Stimulated activated CD4-positive, alpha-beta T cell treated with anti-CD3 and anti-CD28 coated beads, Interleukin-15, amount 100 ng/mL, for 1 hour (primary cell): Measurements from ENCODE around the gene MYLK3.
"Not testable (repeated sequence)": the region's sequence is repeated elsewhere in the genome, so short reads cannot be mapped to it uniquely, and the experiment has no call there.

Experiments
- DNase-seq, 2 donors: peaks; one replicate each; pipeline ENCODE4 v3.0.0-alpha.2; 2020; ENCODE audit warnings: low read depth in 1 of 2, low spot score in 1 of 2

MYLK3 gene

DNA sequence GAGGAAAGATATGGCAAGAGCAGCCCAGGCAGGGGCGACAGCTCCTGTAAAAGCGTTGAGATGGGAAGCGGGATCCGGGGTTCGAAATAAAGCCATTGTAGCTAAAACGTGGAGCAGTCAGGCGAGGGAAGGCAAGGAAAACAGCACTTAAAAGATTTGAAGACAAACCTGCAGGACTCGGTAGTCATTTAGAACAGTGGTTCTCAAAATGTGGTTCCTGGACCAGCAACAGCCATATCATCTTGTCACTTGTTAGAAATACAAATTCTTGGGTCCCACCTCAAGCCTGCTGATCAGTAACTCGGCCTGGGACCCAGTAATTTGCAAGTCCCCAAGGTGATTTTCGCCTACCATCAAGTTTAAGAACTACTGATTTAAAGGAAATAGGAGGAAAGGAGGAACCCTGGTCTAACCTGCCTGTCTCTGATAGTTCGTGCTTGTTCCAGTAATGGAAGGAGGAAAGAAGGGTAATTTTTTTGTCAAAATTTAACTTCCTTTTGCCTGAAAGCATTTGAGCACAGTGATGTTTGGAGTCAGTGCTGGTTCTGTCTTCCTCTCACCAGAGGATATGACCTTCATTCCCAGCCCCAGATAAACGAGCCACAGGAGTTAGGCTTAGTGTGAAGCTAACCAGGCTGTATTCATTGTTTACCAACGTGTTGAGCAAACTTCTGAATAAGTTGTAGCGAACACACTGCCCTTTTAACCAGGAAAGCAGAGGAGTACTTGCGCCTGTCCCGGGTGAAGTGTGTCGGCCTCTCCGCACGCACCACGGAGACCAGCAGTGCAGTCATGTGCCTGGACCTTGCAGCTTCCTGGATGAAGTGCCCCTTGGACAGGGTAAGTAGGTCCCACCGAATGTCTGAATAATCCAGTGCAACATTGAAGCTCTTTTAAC, 57.6 kb downstream of the MYLK3 start:
- DNase-seq, result no peak

DNA sequence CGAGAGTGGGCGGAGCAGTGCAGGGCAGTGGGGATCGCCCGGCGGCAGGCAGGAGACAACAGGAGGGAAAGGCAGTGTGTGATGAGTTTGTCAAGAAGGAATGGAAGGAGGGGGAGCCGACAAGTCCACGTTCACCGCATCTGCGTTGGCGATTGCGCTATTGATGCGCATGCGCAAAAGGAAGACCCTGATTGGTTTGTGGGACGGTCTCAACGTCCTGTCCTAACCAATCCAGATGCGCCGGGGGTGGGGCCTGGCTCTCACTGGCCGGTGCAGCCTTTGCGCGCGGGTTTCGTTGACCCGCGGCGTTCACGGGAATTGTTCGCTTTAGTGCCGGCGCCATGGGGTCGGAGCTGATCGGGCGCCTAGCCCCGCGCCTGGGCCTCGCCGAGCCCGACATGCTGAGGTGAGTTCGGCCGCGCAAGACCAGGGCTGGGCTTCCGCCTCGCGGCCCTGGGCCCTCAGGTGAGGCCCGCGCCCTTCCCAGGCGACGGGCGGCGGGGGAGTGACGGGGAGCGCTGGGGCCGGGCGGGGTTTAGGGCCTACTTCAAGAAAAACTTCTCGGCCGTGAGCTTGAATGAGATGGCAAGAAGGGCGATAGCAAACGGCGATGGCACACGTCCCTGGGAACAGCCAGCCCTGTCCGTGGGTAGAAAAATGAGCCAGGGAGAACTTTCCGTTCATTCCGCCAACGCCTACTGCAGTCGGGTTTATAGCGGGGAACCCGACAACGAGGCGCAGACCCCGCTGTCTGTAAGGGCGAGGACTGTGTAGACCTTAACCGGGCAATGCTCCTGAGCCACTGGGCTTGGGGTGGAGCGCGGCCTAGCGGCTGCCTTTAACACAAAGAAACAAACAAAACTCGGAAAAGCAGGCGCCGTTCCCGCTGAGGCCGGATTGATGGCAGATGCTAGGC, 58.5 kb downstream of the MYLK3 start, which contains the start of gene ORC6:
TSS of gene ORC6 (plus strand) at position 295 of the 916 bp plus-strand sequence. CDS start at position 342, 47 bp downstream.
- peak; percentile 92 to 94 for DNase-seq

DNA sequence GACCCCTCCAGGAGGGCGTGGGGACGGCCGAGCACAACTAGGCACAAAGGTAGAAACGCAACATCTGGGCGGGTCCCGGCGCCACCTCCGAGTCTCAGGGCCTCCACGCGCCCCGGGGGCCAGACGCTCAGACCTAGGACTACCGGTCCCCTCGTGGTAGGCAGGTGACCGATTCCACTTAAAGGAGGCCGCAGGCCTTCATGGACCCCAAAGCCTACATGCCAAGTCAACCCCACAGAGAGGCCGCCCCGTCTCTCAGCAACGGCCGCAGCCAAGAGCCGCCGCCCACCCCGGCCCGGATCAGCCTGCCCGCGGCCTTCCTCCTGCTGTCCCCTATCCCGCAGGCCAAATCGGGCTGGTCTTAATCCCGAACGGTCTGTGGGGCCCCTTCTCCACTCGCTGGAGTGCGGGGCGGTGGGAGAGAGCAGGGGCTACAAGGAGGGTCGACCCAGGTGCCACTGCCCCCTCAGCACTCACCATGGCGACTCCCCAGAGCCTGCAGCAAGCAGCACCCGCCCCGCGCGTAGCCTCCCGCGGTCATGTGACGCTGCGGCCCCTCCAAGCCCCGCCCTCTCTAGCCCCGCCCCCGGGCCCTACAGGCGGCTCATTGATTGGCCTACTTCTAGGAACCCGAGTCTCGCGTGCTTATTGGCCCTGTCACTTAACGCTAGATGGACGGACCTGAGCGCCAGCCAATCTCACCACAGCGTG, 59.3 kb downstream of the MYLK3 start, which contains the start of gene VPS35:
TSS of gene VPS35 (minus strand) at position 525 of the 711 bp plus-strand sequence. CDS start at position 480, 45 bp downstream.
- peak; percentile 99 to 100 for DNase-seq

DNA sequence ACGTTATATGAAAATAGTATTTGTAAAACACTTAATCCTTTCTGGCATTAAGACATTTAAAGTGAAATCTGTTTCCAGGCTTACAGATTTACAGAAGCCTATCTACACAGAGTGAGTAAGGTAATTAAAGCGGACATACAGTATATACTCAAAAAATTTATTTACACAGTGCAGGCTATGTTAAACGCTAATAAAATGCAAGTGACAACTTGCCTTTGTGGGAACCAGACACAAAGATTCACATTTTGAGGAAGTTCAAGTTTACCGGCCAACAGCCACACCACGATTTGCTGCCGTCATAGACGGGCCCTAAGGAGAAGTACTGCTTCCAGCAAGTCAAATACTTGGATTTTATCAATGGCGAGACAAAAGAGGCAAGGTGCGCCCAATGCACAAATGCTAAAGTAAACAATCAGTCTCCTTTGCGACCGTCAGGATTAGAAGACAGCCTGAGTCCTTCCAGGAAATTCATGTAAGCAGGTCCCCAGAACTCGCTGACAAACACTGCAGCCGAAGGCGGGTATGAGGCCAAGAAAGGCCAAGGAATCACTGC, 60.0 kb downstream of the MYLK3 start:
- DNase-seq, result no peak

DNA sequence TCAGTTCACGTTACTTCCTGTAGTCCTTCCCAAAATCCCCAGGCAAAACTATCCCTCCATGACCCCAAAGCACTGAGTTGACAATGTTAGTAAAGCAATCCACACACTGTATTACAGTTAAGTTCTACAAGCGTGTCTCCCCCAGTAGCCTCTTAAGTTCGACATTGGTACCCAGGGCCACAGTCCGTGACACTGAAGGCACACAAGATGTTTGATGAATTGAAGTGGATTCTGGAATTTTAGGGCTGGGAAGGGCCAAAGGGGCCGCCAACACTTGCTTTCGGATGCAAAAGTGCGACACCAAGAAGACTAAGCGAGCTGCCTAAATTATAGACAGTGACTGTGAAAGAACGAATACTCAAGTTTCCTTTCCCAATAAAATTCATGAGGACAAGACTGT, 60.7 kb downstream of the MYLK3 start:
- DNase-seq, result no peak

DNA sequence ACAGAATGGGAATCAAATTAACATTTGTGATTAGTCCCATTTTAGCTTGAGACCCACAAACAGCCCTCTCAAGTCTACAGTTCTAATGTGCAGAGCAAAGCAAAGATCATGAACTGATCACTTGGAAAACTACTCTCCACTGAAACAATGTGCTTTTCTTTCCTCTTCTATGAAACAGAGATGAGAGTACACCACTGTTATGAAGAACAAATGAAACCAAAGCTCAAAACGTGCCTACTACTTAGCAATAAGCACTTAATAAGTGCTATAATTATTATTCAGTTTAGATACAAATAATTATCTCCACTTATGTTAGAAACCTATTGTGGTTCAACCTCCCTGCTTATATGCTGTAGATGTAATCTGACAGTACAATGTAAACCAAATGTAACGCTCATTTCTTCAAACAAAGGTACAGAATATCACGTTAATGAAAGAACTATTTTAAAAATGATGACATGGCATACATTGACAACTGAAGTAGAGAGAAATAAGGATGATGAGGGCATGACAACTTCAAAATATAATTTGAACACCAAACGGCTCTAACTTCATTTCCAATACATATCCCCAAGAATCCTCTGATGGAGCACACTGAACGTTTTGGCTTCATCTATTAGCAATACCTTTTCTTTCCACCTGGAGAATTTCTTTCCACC, 61.2 kb downstream of the MYLK3 start:
- DNase-seq, result no peak

DNA sequence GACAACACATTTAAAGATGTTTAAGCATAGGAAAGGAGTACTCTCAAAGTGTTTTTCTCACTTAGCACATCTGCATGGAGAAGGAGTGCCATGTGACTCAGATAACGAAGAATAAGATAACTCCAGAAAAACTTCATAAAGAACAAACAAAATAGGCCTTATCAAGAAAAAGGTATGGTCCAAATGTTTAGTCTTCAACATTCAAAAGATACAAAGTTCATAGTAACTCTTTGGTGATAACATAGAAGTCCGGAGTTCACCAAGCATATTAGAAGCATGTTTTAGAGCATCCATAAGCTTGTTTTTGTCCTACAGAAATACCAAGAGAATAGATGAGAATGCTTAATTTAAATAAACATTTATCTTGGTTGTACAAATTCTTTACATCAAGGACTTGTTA, 66.3 kb downstream of the MYLK3 start:
- DNase-seq, result not testable (repeated sequence)

DNA sequence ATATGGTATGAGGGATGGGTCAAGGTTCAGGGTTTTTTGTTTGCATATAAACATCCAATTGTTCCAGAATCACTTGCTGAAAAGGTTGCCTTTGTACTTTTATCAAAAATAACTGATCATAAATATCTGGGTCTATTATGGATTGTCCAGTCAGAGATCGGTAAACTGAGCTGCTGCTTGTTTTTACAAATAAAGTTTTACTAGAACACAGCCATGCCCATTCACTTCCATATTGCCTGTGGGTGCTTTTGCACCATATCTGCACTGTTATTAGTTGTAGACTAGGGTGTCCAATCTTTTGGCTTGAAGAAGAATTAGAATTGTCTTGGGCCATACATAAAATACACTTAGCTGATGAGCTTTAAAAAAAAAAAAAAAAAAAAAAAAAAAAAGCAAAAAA, 70.2 kb downstream of the MYLK3 start:
- DNase-seq, result not testable (repeated sequence)

DNA sequence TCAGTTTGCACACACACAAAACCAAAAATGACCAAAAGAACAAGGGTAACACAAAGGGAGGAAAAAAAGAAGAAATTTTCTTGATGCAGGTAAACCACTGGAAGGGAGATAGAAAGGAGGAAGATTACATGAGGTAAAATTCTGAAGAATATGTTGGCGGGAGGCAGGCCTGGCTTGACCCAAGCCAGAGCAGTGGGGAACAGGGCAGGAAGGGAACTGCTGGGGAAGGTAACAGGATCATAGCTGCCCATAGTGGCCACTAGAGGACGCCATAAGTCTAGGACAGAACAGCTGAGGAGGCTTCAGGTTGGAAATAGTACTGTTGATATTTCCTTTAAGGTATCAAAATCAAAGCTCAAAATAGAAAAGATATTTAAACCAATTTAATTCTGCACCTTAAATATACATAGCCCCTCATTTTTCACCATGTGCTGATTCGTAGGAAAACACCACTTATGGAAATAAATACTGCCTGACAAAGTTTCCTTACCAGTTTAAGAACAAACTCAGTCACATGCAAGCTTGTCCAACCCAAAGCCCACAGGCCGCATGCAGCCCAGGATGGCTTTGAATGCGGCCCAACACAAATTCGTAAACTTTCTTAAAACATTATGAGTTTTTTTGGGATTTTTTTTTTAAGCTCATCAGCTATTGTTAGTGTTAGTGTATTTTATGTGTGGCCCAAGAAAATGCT, 74.7 kb downstream of the MYLK3 start:
- no peak for DNase-seq

DNA sequence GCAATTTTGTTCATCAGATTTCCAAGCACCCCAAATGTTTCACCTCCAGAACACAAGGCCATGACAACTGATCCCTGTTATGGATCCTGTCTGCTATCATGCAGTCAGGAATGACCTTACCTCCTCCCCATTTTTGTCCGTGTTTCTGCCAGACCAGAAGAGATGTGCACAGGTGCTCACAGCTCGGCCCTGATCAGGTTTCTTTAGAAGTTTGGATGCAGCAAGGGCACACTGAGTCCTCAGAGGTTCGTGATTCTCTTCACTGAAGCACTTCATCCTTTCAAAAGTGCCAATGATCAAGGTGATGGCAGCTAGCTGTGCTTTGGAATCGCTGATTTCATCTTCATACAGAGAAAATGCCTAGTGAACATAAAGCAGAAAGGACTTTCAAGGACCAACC, 86.0 kb downstream of the MYLK3 start:
- no peak for DNase-seq

DNA sequence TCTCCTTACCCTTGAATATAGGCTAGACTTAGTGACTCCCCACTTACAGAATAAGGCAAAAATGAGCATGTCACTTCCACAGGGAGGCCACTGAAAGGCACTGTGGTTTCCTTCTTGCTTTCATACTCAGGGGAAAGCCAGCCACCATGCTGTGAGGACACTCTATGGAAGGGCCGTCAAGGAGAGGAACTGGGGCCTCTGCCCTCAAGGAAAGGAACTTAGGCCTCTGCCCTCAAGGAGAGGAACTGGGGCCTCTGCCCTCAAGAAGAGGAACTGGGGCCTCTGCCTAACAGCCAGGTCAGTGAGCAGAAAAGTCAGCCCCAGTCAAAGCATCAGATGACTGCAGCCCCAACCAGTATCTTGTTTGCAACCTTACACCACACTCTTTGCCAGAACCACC, 89.2 kb downstream of the MYLK3 start:
- no peak for DNase-seq
